ENCODE data around the gene MRPL9.
"Not testable (repeated sequence)": the region's sequence is repeated elsewhere in the genome, so short reads cannot be mapped to it uniquely, and the experiment has no call there.

Gene MRPL9

DNA sequence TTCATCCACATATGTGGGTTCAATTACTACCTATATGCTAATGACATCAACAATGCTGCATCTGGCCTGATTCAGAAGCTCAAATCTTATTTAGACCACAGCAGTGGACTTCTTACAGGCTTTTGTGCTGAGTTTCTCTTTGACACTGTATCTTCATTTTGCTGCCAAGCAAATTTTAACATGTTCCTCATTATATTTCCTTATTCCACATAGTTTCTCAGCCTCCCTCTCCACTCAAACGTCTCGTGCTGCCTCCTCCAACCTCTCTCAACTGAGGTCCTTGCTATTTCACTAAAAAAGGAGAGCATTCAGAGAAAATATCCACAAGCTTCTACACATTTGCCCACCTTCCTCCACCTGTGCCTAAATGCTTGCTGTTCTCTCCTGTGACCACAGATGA lies 20.5 kb upstream of the MRPL9 start:
- peaks cover 40% of the 10 kb centered on the region for H3K4me1 ChIP-seq (ENCODE audit: low read length)
- TF ChIP-seq, protein P1, sequence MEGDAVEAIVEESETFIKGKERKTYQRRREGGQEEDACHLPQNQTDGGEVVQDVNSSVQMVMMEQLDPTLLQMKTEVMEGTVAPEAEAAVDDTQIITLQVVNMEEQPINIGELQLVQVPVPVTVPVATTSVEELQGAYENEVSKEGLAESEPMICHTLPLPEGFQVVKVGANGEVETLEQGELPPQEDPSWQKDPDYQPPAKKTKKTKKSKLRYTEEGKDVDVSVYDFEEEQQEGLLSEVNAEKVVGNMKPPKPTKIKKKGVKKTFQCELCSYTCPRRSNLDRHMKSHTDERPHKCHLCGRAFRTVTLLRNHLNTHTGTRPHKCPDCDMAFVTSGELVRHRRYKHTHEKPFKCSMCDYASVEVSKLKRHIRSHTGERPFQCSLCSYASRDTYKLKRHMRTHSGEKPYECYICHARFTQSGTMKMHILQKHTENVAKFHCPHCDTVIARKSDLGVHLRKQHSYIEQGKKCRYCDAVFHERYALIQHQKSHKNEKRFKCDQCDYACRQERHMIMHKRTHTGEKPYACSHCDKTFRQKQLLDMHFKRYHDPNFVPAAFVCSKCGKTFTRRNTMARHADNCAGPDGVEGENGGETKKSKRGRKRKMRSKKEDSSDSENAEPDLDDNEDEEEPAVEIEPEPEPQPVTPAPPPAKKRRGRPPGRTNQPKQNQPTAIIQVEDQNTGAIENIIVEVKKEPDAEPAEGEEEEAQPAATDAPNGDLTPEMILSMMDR (IDR thresholded peaks at IDR 0.05; ENCODE audit: low read length), result no peak
- TF ChIP-seq EZH2phosphoT487 (IDR thresholded peaks at IDR 0.05; ENCODE audit: low read length) (no peak), EZH2 (optimal IDR thresholded peaks at IDR 0.05; ENCODE audit: low read depth, low read length) (no peak)
- no peaks in the 10 kb centered on the region for H3K79me2 ChIP-seq (ENCODE audit: low read length)
- H4K20me1 ChIP-seq (ENCODE audit: insufficient read depth, low read length), result no peaks in the 10 kb centered on the region
- H3K27me3 ChIP-seq (replicated peaks; ENCODE audit: insufficient read depth, low read length), result no peaks in the 10 kb centered on the region
- H3K36me3 ChIP-seq (replicated peaks; ENCODE audit: insufficient read depth, low read length), result no peaks in the 10 kb centered on the region
- H3K4me3 ChIP-seq (ENCODE audit: low read length), result no peak overlapping the region
- H3K9me3 ChIP-seq (replicated peaks; ENCODE audit: insufficient read depth, low read length), result no peaks in the 10 kb centered on the region
- H3F3A ChIP-seq (ENCODE audit: insufficient read depth, low read length), result peaks cover 17% of the 10 kb centered on the region
- no peak overlapping the region for H3K9ac ChIP-seq (ENCODE audit: low read length)
- DNase-seq, result no peak
- H3K27ac ChIP-seq (ENCODE audit: low read length), result no peak overlapping the region
- no peak overlapping the region for H2AFZ ChIP-seq (ENCODE audit: low read length)
- no peaks in the 10 kb centered on the region for H3K9me2 ChIP-seq (replicated peaks; ENCODE audit: insufficient read depth, low read length)
- H3K4me2 ChIP-seq (ENCODE audit: low read depth, low read length), result no peak overlapping the region

DNA sequence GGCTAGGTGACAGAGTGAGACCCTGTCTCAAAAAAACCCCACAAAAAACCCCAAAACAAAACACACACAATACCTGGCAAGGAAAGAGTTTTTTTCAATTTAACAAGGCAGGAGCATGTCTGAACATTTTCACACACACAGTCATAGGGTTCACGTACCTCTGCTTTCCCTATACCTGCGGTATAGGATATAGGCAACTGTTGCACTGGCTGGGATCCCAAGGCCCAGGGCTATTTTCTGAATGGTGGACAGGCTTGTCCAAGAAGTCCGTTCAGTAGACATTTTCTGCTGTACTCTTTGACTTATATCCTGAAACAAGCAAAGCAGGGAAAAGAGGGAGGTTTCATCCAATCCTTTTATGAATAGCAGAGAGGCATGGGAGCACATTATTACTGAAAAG lies 19.4 kb upstream of the MRPL9 start:
- no peaks in the 10 kb centered on the region for H3K36me3 ChIP-seq (replicated peaks; ENCODE audit: insufficient read depth, low read length)
- no peaks in the 10 kb centered on the region for H4K20me1 ChIP-seq (ENCODE audit: insufficient read depth, low read length)
- no peak overlapping the region for H2AFZ ChIP-seq (ENCODE audit: low read length)
- no peak overlapping the region for H3K4me3 ChIP-seq (ENCODE audit: low read length)
- H3K9ac ChIP-seq (ENCODE audit: low read length), result no peak overlapping the region
- no peaks in the 10 kb centered on the region for H3K9me3 ChIP-seq (replicated peaks; ENCODE audit: insufficient read depth, low read length)
- no peaks in the 10 kb centered on the region for H3K79me2 ChIP-seq (ENCODE audit: low read length)
- DNase-seq, result no peak
- no peak overlapping the region for H3K27ac ChIP-seq (ENCODE audit: low read length)
- H3K27me3 ChIP-seq (replicated peaks; ENCODE audit: insufficient read depth, low read length), result no peaks in the 10 kb centered on the region
- peaks cover 42% of the 10 kb centered on the region for H3K4me1 ChIP-seq (ENCODE audit: low read length)
- H3K9me2 ChIP-seq (replicated peaks; ENCODE audit: insufficient read depth, low read length), result no peaks in the 10 kb centered on the region
- no peak overlapping the region for H3K4me2 ChIP-seq (ENCODE audit: low read depth, low read length)
- peaks cover 17% of the 10 kb centered on the region for H3F3A ChIP-seq (ENCODE audit: insufficient read depth, low read length)
- TF ChIP-seq, protein P1 (IDR thresholded peaks at IDR 0.05; ENCODE audit: low read length), result no peak
- TF ChIP-seq EZH2 (optimal IDR thresholded peaks at IDR 0.05; ENCODE audit: low read depth, low read length), result no peak
- no peak for TF ChIP-seq EZH2phosphoT487 (IDR thresholded peaks at IDR 0.05; ENCODE audit: low read length)

DNA sequence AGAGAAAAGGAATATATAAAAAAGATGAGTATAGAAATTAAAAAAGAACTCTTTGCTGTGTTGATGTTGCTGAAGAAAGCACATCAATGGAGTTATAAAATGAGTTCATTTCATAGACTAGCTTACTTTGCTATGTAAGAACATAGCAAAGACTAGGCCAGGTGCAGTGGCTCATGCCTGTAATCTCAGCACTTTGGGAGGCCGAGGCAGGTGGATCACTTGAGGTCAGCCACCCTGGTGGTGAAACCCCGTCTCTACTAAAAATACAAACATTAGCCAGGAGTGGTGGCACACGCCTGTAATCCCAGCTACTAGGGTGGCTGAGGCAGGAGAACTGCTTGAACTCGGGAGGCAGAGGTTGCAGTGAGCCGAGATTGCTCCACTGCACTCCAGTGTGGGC lies 18.7 kb upstream of the MRPL9 start:
- not testable (repeated sequence) for H3K4me3 ChIP-seq (ENCODE audit: low read length); H3K27me3 ChIP-seq (replicated peaks; ENCODE audit: insufficient read depth, low read length); H3K9me3 ChIP-seq (replicated peaks; ENCODE audit: insufficient read depth, low read length); H3K9me2 ChIP-seq (replicated peaks; ENCODE audit: insufficient read depth, low read length); H3K9ac ChIP-seq (ENCODE audit: low read length); H2AFZ ChIP-seq (ENCODE audit: low read length); H3K36me3 ChIP-seq (replicated peaks; ENCODE audit: insufficient read depth, low read length); H3K79me2 ChIP-seq (ENCODE audit: low read length); H4K20me1 ChIP-seq (ENCODE audit: insufficient read depth, low read length)
- H3K27ac ChIP-seq (ENCODE audit: low read length), result peak overlapping the region; percentile 26; the same call in 1 of the 2 replicates
- H3K4me2 ChIP-seq (ENCODE audit: low read depth, low read length), result peak overlapping the region; percentile 1; the same call in 1 of the 2 replicates
- TF ChIP-seq, protein P1 (IDR thresholded peaks at IDR 0.05; ENCODE audit: low read length), result peak; percentile 18; the same call in 1 of the 2 replicates
- peak; percentile 69 for DNase-seq
- peaks cover 17% of the 10 kb centered on the region for H3F3A ChIP-seq (ENCODE audit: insufficient read depth, low read length)
- H3K4me1 ChIP-seq (ENCODE audit: low read length), result peaks cover 42% of the 10 kb centered on the region

DNA sequence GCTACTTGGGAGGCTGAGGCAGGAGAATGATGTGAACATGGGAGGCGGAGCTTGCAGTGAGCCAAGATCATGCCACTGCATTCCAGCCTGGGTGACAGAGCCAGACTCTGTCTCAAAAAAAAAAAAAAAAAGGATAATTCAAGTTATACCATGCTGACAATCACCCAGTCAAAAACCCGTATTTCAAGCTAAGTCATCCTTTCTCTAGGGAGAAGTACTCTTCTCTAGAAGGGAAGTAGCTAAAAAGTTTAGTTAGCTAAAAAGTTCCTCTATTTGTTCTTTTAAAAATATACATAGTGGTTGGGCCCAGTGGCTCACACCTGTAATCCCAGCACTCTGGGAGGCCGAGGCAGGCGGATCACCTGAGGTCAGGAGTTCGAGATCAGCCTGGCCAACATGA lies 17.4 kb upstream of the MRPL9 start:
- H3K9me2 ChIP-seq (replicated peaks; ENCODE audit: insufficient read depth, low read length); H3K27me3 ChIP-seq (replicated peaks; ENCODE audit: insufficient read depth, low read length); H3K9me3 ChIP-seq (replicated peaks; ENCODE audit: insufficient read depth, low read length); H3K4me3 ChIP-seq (ENCODE audit: low read length); H3K4me2 ChIP-seq (ENCODE audit: low read depth, low read length); H3K27ac ChIP-seq (ENCODE audit: low read length); H4K20me1 ChIP-seq (ENCODE audit: insufficient read depth, low read length); H3K79me2 ChIP-seq (ENCODE audit: low read length); H3K9ac ChIP-seq (ENCODE audit: low read length); DNase-seq; H3K36me3 ChIP-seq (replicated peaks; ENCODE audit: insufficient read depth, low read length); H2AFZ ChIP-seq (ENCODE audit: low read length): not testable (repeated sequence)
- peaks cover 17% of the 10 kb centered on the region for H3F3A ChIP-seq (ENCODE audit: insufficient read depth, low read length)
- H3K4me1 ChIP-seq (ENCODE audit: low read length), result peaks cover 42% of the 10 kb centered on the region
